Spleen (tissue), 11 donors: Measurements from ENCODE around the gene ZFX. TPM values are rescaled to one million over a fixed set of nuclear protein-coding genes. Genes with fewer than 3 reads are reported as not detected.
"Not testable (repeated sequence)": the region's sequence is repeated elsewhere in the genome, so short reads cannot be mapped to it uniquely, and the experiment has no call there.

Source experiments
- DNase-seq: peaks from one replicate; pipeline ENCODE4 v3.0.0-alpha.2; 2020
- H3K27ac ChIP-seq, 8 donors: fragments of 200-600 bp; sonication (generic) in 7 of 8; 1 replicate in 4 of 8; 2 replicates in 4 of 8; pipeline versions ENCODE4 v1.5.0 to v1.8.0; 2016 to 2021; ENCODE audit warnings: inconsistent platforms in 4 of 8, mild to moderate bottlenecking in 4 of 8, moderate library complexity in 1 of 8
- H3K27me3 ChIP-seq, 7 donors: fragments of 200-600 bp; sonication (generic) in 6 of 7; replicated peaks in 1 of 7; 1 replicate in 4 of 7; 2 replicates in 3 of 7; pipeline versions ENCODE4 v1.5.0 to v1.8.0; 2016 to 2021; ENCODE audit warnings: inconsistent platforms in 3 of 7, mild to moderate bottlenecking in 1 of 7
- H3K36me3 ChIP-seq, 6 donors: fragments of 200-600 bp; sonication (generic) in 5 of 6; 1 replicate in 4 of 6; 2 replicates in 2 of 6; pipeline versions ENCODE4 v1.5.0 to v1.8.0; 2016 to 2021; ENCODE audit warnings: inconsistent platforms in 2 of 6
- H3K4me1 ChIP-seq, 6 donors: fragments of 200-600 bp; sonication (generic) in 5 of 6; 1 replicate in 3 of 6; 2 replicates in 3 of 6; pipeline versions ENCODE4 v1.5.0 to v1.8.0; 2016 to 2021; ENCODE audit warnings: inconsistent platforms in 3 of 6
- H3K4me3 ChIP-seq, 8 donors: fragments of 200-600 bp; sonication (generic) in 7 of 8; 1 replicate in 4 of 8; 2 replicates in 4 of 8; pipeline versions ENCODE4 v1.5.0 to v1.8.0; 2016 to 2021; ENCODE audit warnings: inconsistent platforms in 4 of 8, mild to moderate bottlenecking in 4 of 8, moderate library complexity in 2 of 8
- H3K9me3 ChIP-seq, 8 donors: fragments of 200-600 bp; sonication (generic) in 7 of 8; 1 replicate in 4 of 8; 2 replicates in 4 of 8; pipeline versions ENCODE4 v1.5.0 to v1.8.0; 2016 to 2021; ENCODE audit warnings: inconsistent platforms in 4 of 8
- CTCF ChIP-seq, 11 experiments: fragments of 200-600 bp in 7 of 11; fragments of 450-650 bp in 4 of 11; sonication (generic) in 4 of 11; IDR thresholded peaks in 8 of 11; conservative IDR thresholded peaks in 3 of 11; 1 replicate in 7 of 11; 2 replicates in 4 of 11; pipeline versions ENCODE4 v1.4.0 to v1.8.0; 2016 to 2021; ENCODE audit warnings: antibody characterized with exemption in 11 of 11, inconsistent platforms in 4 of 11, mild to moderate bottlenecking in 1 of 11
- POLR2A ChIP-seq, 3 donors: fragments of 450-650 bp; IDR thresholded peaks; one replicate each; pipeline ENCODE4 v1.5.1; 2017; ENCODE audit warnings: antibody characterized with exemption in 3 of 3, mild to moderate bottlenecking in 1 of 3
- POLR2AphosphoS5 ChIP-seq, 3 donors: sonication (generic); formaldehyde crosslinking; IDR thresholded peaks; one replicate each; pipeline ENCODE4 v1.5.1; 2017; ENCODE audit warnings: antibody characterized with exemption in 3 of 3
- WGBS, 5 donors: extraction: QIAGEN DNeasy Blood & Tissue Kit in 3 of 5; methylation state at CpG; one replicate each; pipeline versions ENCODE4 v1.1.5 to v1.1.7; 2013 to 2018; 5-methylcytosine and 5-hydroxymethylcytosine counted together
- intact Hi-C: fragments of 100-400 bp; cut with DNase I; formaldehyde crosslinking; loops from one replicate; pipeline ENCODE4 v1.15.0; 2023; ENCODE audit warnings: low total_unique reads
- polyA plus RNA-seq, 3 donors: library from polyadenylated mRNA; stranded (reverse); fragments of 200-250 nt; gene quantifications; one replicate each; pipeline ENCODE4 v1.2.1, GENCODE V29; 2013
- total RNA-seq, 7 donors: library from RNA; depleted of rRNA in 3 of 7; stranded (reverse); fragments of >200 nt in 3 of 7; fragmentation: NEBNext Ultra II Directional in 4 of 7; extraction: Animal tissue kit (Norgen Biotek cat#: 25700) in 4 of 7; gene quantifications; one replicate each; pipeline versions ENCODE4 v1.1.0 to v1.2.1, GENCODE V29; 2016 to 2021
- donor health status: healthy with polysubstance abuse.
- donor health status: DM: no; HTN: no; CAD: no; lungs with moderate emphysema.
- donor health status: DM: no; HTN: no; CAD: no.
- donor health status: Bipolar disorder and iron deficiency.
- donor health status: healthy.
- donor health status: DM: no; HTN: no; CAD: no.
- donor health status: DM: yes; HTN: yes; CAD: no.

The ZFX gene
- total and polyA plus RNA-seq, 10 donors, result 5.0 to 105 (median 72.2) TPM

- Histone ChIP-seq H3K27ac (peak overlapping the region in 1 of 8 donors; percentile 19), H3K4me3 (no peak overlapping the region), H3K9me3 (no peaks in the 10 kb centered on the region), H3K36me3 (peaks cover 0 to 39% (median 0%) of the 10 kb centered on the region in 6 donors), H3K27me3 (no peaks in the 10 kb centered on the region), H3K4me1 (peaks cover 39 to 85% (median 66%) of the 10 kb centered on the region in 6 donors)
- TF ChIP-seq CTCF (IDR thresholded peaks at IDR 0.05 in 8 of 11, conservative IDR thresholded peaks at IDR 0.05 in 3 of 11) (no peak), POLR2AphosphoS5 (IDR thresholded peaks at IDR 0.05) (no peak), POLR2A (IDR thresholded peaks at IDR 0.05) (no peak)
- WGBS, 5 donors, result 72 to 81% (median 79%) methylated on average over 8 of the region's 8 CpGs
- DNase-seq, result no peak
- intact Hi-C loops, result no loop called here
Observed at GRCh38 chrX:24154490-24155034, 5.0 kb downstream of the ZFX start.

- peaks cover 42 to 96% (median 67%) of the 10 kb centered on the region in 6 donors for H3K4me1 ChIP-seq
- intact Hi-C loops, result not testable (repeated sequence)
- WGBS, 5 donors, result 80 to 85% (median 83%) methylated on average over 7 of the region's 7 CpGs
Observed at GRCh38 chrX:24155747-24156146, 6.2 kb downstream of the ZFX start.

GRCh38 chrX:24156177-24156576 lies 6.6 kb downstream of the ZFX start:
- Histone ChIP-seq H3K9me3 (no peaks in the 10 kb centered on the region), H3K27me3 (no peaks in the 10 kb centered on the region), H3K4me3 (no peak overlapping the region), H3K27ac (no peak overlapping the region), H3K4me1 (peaks cover 44 to 96% (median 64%) of the 10 kb centered on the region in 6 donors), H3K36me3 (peaks cover 0 to 40% (median 0%) of the 10 kb centered on the region in 6 donors)
- DNase-seq, result no peak
- intact Hi-C loops, result no loop called here
- TF ChIP-seq CTCF (IDR thresholded peaks at IDR 0.05 in 8 of 11, conservative IDR thresholded peaks at IDR 0.05 in 3 of 11), result no peak
- TF ChIP-seq POLR2A (IDR thresholded peaks at IDR 0.05), result no peak
- no peak for TF ChIP-seq POLR2AphosphoS5 (IDR thresholded peaks at IDR 0.05)
- WGBS, 5 donors, result 75 to 92% (median 84%) methylated on average over 4 of the region's 4 CpGs

More at GRCh38 chrX:24155747-24156146, 6.2 kb downstream of the ZFX start:
- H3K9me3 ChIP-seq, H3K4me3 ChIP-seq, H3K27ac ChIP-seq, H3K27me3 ChIP-seq, DNase-seq: not testable (repeated sequence)
- peaks cover 0 to 39% (median 0%) of the 10 kb centered on the region in 6 donors for H3K36me3 ChIP-seq

- Histone ChIP-seq H3K4me1 (peaks cover 23 to 82% (median 40%) of the 10 kb centered on the region in 6 donors), H3K27ac (no peak overlapping the region), H3K9me3 (no peaks in the 10 kb centered on the region), H3K4me3 (no peak overlapping the region), H3K27me3 (no peaks in the 10 kb centered on the region), H3K36me3 (peaks cover 0 to 47% (median 3%) of the 10 kb centered on the region in 6 donors)
- DNase-seq, result no peak
- intact Hi-C loops, result no loop called here
- TF ChIP-seq CTCF (IDR thresholded peaks at IDR 0.05 in 8 of 11, conservative IDR thresholded peaks at IDR 0.05 in 3 of 11) (no peak), POLR2AphosphoS5 (IDR thresholded peaks at IDR 0.05) (no peak), POLR2A (IDR thresholded peaks at IDR 0.05) (no peak)
- WGBS, 5 donors, result 90 to 97% (median 94%) methylated on average over 4 of the region's 4 CpGs
Observed at GRCh38 chrX:24158881-24159280, 9.4 kb downstream of the ZFX start.
